Lung (tissue), 12 donors: ENCODE measurements around the gene OPCML. TPM values are rescaled to one million over a fixed set of nuclear protein-coding genes. Genes with fewer than 3 reads are reported as not detected.

Source experiments
- ATAC-seq: fragments of 200-7000 bp; cut with Tn5 transposase; one replicate; pipeline ENCODE4 v1.9.1; 2020; ENCODE audit warnings: moderate number of reproducible peaks; ENCODE audit not compliant: insufficient read depth, low FRiP score
- DNase-seq, 3 donors: peaks; one replicate each; pipeline ENCODE4 v3.0.0-alpha.2; 2013 to 2017
- H3K27ac ChIP-seq, 2 donors: one replicate each; pipeline ENCODE4 v1.5.1; 2013; ENCODE audit warnings: mild to moderate bottlenecking in 2 of 2, moderate library complexity in 2 of 2, control low read depth in 1 of 2, inconsistent platforms in 1 of 2, low read depth in 1 of 2, low read length in 1 of 2
- H3K27me3 ChIP-seq, 3 donors: one replicate each; pipeline ENCODE4 v1.5.1; 2013; ENCODE audit warnings: low read length in 2 of 3; ENCODE audit not compliant: control insufficient read depth in 3 of 3, insufficient read depth in 3 of 3
- H3K36me3 ChIP-seq, 4 donors: one replicate each; pipeline ENCODE4 v1.5.1; 2013; ENCODE audit warnings: low read length in 4 of 4, mild to moderate bottlenecking in 1 of 4, moderate library complexity in 1 of 4; ENCODE audit not compliant: control insufficient read depth in 4 of 4, insufficient read depth in 4 of 4
- H3K4me1 ChIP-seq, 5 donors: one replicate each; pipeline ENCODE4 v1.5.1; 2013; ENCODE audit warnings: low read length in 5 of 5, mild to moderate bottlenecking in 2 of 5, moderate library complexity in 1 of 5; ENCODE audit not compliant: control insufficient read depth in 5 of 5, insufficient read depth in 5 of 5
- H3K4me3 ChIP-seq: one replicate; pipeline ENCODE4 v1.5.1; 2013; ENCODE audit warnings: mild to moderate bottlenecking, control low read depth, moderate library complexity
- H3K9ac ChIP-seq, 2 donors: one replicate each; pipeline ENCODE4 v1.5.1; 2013; ENCODE audit warnings: low read length in 2 of 2, control low read depth in 1 of 2; ENCODE audit not compliant: insufficient read depth in 1 of 2
- H3K9me3 ChIP-seq, 4 donors: one replicate each; pipeline ENCODE4 v1.5.1; 2013; ENCODE audit warnings: low read length in 3 of 4, mild to moderate bottlenecking in 1 of 4, moderate library complexity in 1 of 4; ENCODE audit not compliant: control insufficient read depth in 4 of 4, insufficient read depth in 3 of 4
- WGBS, 2 donors: extraction: QIAGEN DNeasy Blood & Tissue Kit; methylation state at CpG; one replicate each; pipeline ENCODE4 v1.1.7; 2013; 5-methylcytosine and 5-hydroxymethylcytosine counted together
- polyA plus RNA-seq, 2 donors: library from polyadenylated mRNA; stranded (reverse); fragments of 200-250 nt; gene quantifications; one replicate each; pipeline ENCODE4 v1.2.1, GENCODE V29; 2013
- total RNA-seq, 2 donors: library from RNA; depleted of rRNA in 1 of 2; stranded (reverse); fragments of >200 nt in 1 of 2; gene quantifications; one replicate each; pipeline ENCODE4 v1.2.1, GENCODE V29; 2014 to 2021
- TF ChIP-seq, protein P1 (sequence below): IDR thresholded peaks from 2 replicates; pipeline ENCODE4 v1.5.1; 2012; ENCODE audit warnings: mild to moderate bottlenecking; ENCODE audit errors: control extremely low read depth, extremely low read depth
- donor health status: control.
- donor health status: control.
- donor health status: Bipolar disorder and iron deficiency.
- donor health status: healthy.
- donor health status: DM: yes; HTN: yes; CAD: no.

OPCML gene
- total and polyA plus RNA-seq, 4 donors, result 0.49 to 0.74 TPM; not detected in 2

DNA sequence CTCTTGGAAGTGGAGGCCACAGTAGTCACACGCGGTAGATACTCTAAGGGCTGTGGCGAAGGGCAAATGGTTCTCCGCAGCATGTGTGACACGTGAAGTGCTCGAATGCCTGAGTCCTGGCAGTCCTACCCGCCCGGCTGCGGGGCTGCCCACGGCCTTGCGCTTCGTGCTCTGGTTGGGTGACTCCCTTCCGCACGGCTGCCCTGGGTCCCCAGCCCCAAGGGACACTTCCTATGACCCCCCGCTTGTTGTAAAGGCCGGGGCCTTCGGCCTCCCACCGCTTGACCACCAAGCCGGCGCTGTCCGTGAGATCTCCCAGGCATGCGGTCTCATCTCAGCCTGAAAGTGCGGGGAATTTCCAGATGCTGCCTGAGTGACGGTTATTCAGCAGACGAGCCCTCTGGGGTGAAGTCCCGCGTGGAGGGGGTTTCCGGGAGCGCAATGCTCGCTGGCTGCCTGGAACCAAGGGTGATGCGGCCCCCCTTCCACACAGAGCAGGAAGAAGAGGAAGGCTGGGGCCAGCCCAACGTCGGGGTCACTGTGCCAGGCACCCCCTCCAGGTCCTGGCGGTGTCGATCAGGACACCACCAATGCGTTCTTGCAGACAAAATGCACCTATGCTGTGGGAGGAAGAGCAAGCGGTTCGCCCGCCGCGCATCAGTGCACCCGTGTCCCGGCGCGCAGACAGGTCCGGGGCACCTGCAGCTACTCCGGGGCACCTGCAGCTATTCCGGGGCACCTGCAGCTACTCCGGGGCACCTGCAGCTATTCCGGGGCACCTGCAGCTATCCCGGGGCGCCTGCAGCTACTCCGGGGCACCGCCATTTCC is 171.2 kb downstream of the OPCML start:
- Histone ChIP-seq H3K9me3 (no peaks in the 10 kb centered on the region), H3K4me3 (no peak overlapping the region), H3K9ac (no peak overlapping the region), H3K27ac (no peak overlapping the region), H3K4me1 (no peaks in the 10 kb centered on the region), H3K36me3 (no peaks in the 10 kb centered on the region), H3K27me3 (peaks cover 0 to 10% (median 0%) of the 10 kb centered on the region in 3 donors)
- DNase-seq (no peak), ATAC-seq (no peak)
- TF ChIP-seq, protein P1, sequence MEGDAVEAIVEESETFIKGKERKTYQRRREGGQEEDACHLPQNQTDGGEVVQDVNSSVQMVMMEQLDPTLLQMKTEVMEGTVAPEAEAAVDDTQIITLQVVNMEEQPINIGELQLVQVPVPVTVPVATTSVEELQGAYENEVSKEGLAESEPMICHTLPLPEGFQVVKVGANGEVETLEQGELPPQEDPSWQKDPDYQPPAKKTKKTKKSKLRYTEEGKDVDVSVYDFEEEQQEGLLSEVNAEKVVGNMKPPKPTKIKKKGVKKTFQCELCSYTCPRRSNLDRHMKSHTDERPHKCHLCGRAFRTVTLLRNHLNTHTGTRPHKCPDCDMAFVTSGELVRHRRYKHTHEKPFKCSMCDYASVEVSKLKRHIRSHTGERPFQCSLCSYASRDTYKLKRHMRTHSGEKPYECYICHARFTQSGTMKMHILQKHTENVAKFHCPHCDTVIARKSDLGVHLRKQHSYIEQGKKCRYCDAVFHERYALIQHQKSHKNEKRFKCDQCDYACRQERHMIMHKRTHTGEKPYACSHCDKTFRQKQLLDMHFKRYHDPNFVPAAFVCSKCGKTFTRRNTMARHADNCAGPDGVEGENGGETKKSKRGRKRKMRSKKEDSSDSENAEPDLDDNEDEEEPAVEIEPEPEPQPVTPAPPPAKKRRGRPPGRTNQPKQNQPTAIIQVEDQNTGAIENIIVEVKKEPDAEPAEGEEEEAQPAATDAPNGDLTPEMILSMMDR, result no peak
- WGBS, 2 donors, result 93 to 95% methylated on average over 51 to 54 of the region's 54 CpGs

DNA sequence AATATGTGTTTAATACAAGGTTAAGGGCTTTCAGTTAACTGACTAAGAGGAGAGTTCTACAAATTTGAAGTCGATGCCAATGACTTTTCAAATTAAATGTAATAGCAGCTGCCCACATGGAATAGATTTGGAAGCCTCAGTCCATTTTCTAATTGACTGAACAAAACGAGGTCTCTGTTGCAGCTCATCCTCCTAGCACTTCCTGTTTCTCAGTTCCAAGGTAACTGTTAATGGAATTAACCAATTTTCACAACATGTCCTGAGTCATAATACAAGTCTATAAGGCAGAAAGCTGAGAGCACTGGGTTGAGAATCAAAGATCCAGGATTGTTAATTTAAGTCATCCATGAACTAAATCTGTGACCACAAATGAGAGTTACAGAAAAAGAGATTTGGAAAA is 177.2 kb downstream of the OPCML start:
- Histone ChIP-seq H3K4me1 (peaks cover 0 to 5% (median 0%) of the 10 kb centered on the region in 5 donors), H3K9me3 (no peaks in the 10 kb centered on the region), H3K9ac (no peak overlapping the region), H3K27me3 (peaks cover 0 to 10% (median 0%) of the 10 kb centered on the region in 3 donors), H3K36me3 (no peaks in the 10 kb centered on the region), H3K27ac (no peak overlapping the region), H3K4me3 (no peak overlapping the region)
- ATAC-seq (no peak), DNase-seq (no peak)
- TF ChIP-seq, protein P1, result no peak
- 37 to 39% methylated on average over 2 of the region's 2 CpGs for WGBS, 2 donors

DNA sequence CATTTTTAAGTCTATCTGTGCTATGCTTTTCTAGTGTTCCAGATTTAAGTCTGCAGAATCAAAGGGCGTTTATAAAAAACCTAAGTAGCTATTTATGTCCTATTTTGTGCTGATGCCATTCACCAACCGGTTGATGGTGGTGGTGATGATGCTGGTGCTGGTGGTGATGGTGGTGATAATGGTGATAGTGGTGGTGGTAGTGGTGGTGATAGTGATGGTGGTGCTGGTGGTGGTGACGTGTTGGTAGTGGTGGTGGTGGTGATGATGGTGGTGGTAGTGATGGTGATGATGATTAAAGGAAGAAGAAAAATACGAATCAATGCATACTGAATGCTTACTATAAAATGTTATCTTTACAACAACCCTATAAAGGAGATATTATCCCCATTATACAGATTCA is 178.2 kb downstream of the OPCML start:
- Histone ChIP-seq H3K4me1 (peaks cover 0 to 13% (median 0%) of the 10 kb centered on the region in 5 donors), H3K36me3 (no peaks in the 10 kb centered on the region), H3K27ac (no peak overlapping the region), H3K4me3 (no peak overlapping the region), H3K9ac (no peak overlapping the region), H3K9me3 (no peaks in the 10 kb centered on the region), H3K27me3 (peaks cover 0 to 10% (median 0%) of the 10 kb centered on the region in 3 donors)
- ATAC-seq (no peak), DNase-seq (no peak)
- 81 to 87% methylated on average over 4 of the region's 4 CpGs for WGBS, 2 donors
- TF ChIP-seq, protein P1, result no peak
